GM12878 (cell line): ENCODE data around the gene RANBP1. TPM values are rescaled to one million over a fixed set of nuclear protein-coding genes. Genes with fewer than 3 reads are reported as not detected.

ENCODE experiments used
- ATAC-seq: fragments of 200-7000 bp; cut with Tn5 transposase; 3 replicates; pipeline ENCODE4 v1.9.1; 2020; ENCODE audit warnings: mild to moderate bottlenecking, moderate library complexity
- BruUV-seq: library from RNA; stranded (reverse); fragments of 400-500 nt; replicated peaks from 2 replicates; lab custom pipeline; 2021; lab: Mats Ljungman, UMichigan
- CTCF ChIA-PET: fragments of 300-600 bp; sonication (Branson Sonifier 250); formaldehyde crosslinking; extraction: SDS; loops from one replicate; lab custom pipeline; 2021; ENCODE audit warnings: inconsistent platforms; lab: Yijun Ruan, JAX
- POLR2A ChIA-PET: fragments of 350-600 bp; formaldehyde crosslinking; extraction: SDS; loops from one replicate; lab custom pipeline; 2021; ENCODE audit warnings: inconsistent platforms; lab: Charles Lee
- RAD21 ChIA-PET: fragments of 300-600 bp; sonication (Branson Sonifier 250); formaldehyde crosslinking; loops from one replicate; lab custom pipeline; 2023; ENCODE audit warnings: antibody characterized with exemption; ENCODE audit not compliant: unreplicated experiment; lab: Charles Lee
- SMC1A ChIA-PET: fragments of 300-600 bp; sonication (Branson Sonifier 250); formaldehyde crosslinking; loops from one replicate; lab custom pipeline; 2023; ENCODE audit not compliant: unreplicated experiment, uncharacterized antibody; lab: Charles Lee
- DNase-seq: peaks from one replicate; pipeline ENCODE4 v3.0.0-alpha.2; 2011; ENCODE audit warnings: low read depth, low spot score
- FAIRE-seq: peaks from 3 replicates; lab custom pipeline; 2011; peaks lifted over from hg19 to GRCh38; lab: Jason Lieb, UNC
- H2AFZ ChIP-seq: 2 replicates; pipeline ENCODE4 v1.6.0; 2011; ENCODE audit warnings: low read depth, low read length, control low read depth; ENCODE audit not compliant: control insufficient read depth
- H3K27ac ChIP-seq: 2 replicates; pipeline ENCODE4 v1.5.1; 2011; ENCODE audit warnings: control low read depth; ENCODE audit not compliant: control insufficient read depth, insufficient read depth
- H3K27me3 ChIP-seq, 2 experiments: replicated peaks in 1 of 2; 2 replicates each; pipeline versions ENCODE4 v1.6.0 to v1.6.1; 2011; ENCODE audit warnings: low read length in 1 of 2; ENCODE audit not compliant: control insufficient read depth in 2 of 2, insufficient read depth in 2 of 2
- H3K36me3 ChIP-seq, 2 experiments: 2 replicates each; pipeline ENCODE4 v1.5.1; 2011; ENCODE audit warnings: low read length in 1 of 2; ENCODE audit not compliant: control insufficient read depth in 2 of 2, insufficient read depth in 2 of 2
- H3K4me1 ChIP-seq: 2 replicates; pipeline ENCODE4 v1.6.1; 2011; ENCODE audit warnings: mild to moderate bottlenecking, low read length, moderate library complexity, mixed read lengths; ENCODE audit not compliant: control insufficient read depth, insufficient read depth
- H3K4me2 ChIP-seq: 2 replicates; pipeline ENCODE4 v1.6.0; 2011; ENCODE audit warnings: control low read depth; ENCODE audit not compliant: control insufficient read depth, insufficient read depth
- H3K4me3 ChIP-seq: fragments of 200-600 bp; sonication (generic); 2 replicates; pipeline ENCODE4 v1.5.1; 2016
- H3K79me2 ChIP-seq: 2 replicates; pipeline ENCODE4 v1.6.0; 2011; ENCODE audit warnings: low read length; ENCODE audit not compliant: control insufficient read depth, insufficient read depth
- H3K9ac ChIP-seq: 2 replicates; pipeline ENCODE4 v1.8.0; 2011; ENCODE audit warnings: low read length, control low read depth, mixed read lengths; ENCODE audit not compliant: control insufficient read depth, insufficient read depth
- H3K9me3 ChIP-seq: replicated peaks from 3 replicates; pipeline ENCODE4 v1.5.1; 2011; ENCODE audit warnings: mild to moderate bottlenecking, low read length; ENCODE audit not compliant: control insufficient read depth, insufficient read depth
- H4K20me1 ChIP-seq: 2 replicates; pipeline ENCODE4 v1.6.0; 2011; ENCODE audit not compliant: control insufficient read depth, insufficient read depth
- BCL11A ChIP-seq: IDR thresholded peaks from 2 replicates; pipeline ENCODE4 v1.6.1; 2011; ENCODE audit warnings: low read depth, low read length
- FOS ChIP-seq: IDR thresholded peaks from 3 replicates; pipeline ENCODE4 v1.6.1; 2011; ENCODE audit warnings: borderline replicate concordance; ENCODE audit not compliant: insufficient read length; ENCODE audit errors: extremely low read depth
- HCFC1 ChIP-seq: fragments of 150-350 bp; IDR thresholded peaks from 2 replicates; pipeline ENCODE4 v1.6.1; 2014; ENCODE audit warnings: low read length
- MAX ChIP-seq: IDR thresholded peaks from 2 replicates; pipeline ENCODE4 v1.6.1; 2012; ENCODE audit warnings: low read depth, low read length, improper control_type of control experiment
- MTA2 ChIP-seq: fragments of 450-650 bp; IDR thresholded peaks from 2 replicates; pipeline ENCODE4 v1.6.1; 2016; ENCODE audit warnings: low read depth, mild to moderate bottlenecking, moderate library complexity
- MYB ChIP-seq: fragments of 150-350 bp; IDR thresholded peaks from 2 replicates; pipeline ENCODE4 v1.6.1; 2014; ENCODE audit warnings: mild to moderate bottlenecking, low read depth, low read length, borderline replicate concordance
- MYC ChIP-seq: IDR thresholded peaks from 2 replicates; pipeline ENCODE4 v1.6.1; 2011; ENCODE audit warnings: mild to moderate bottlenecking, low read length, moderate library complexity, inconsistent platforms; ENCODE audit not compliant: insufficient read depth, insufficient replicate concordance, insufficient read length, severe bottlenecking
- NR2F1 ChIP-seq: fragments of 450-650 bp; conservative IDR thresholded peaks from 2 replicates; pipeline ENCODE4 v1.6.1; 2017; ENCODE audit warnings: mild to moderate bottlenecking
- POLR2A ChIP-seq: IDR thresholded peaks from 2 replicates; pipeline ENCODE4 v1.6.1; 2011; ENCODE audit warnings: low read depth, mild to moderate bottlenecking, low read length
- POLR2AphosphoS2 ChIP-seq: IDR thresholded peaks from 2 replicates; pipeline ENCODE4 v1.6.1; 2011; ENCODE audit warnings: low read depth, mild to moderate bottlenecking, low read length, improper control_type of control experiment, moderate library complexity
- REST ChIP-seq: IDR thresholded peaks from 2 replicates; pipeline ENCODE4 v1.6.1; 2012; ENCODE audit warnings: mild to moderate bottlenecking, low read depth, low read length
- WGBS: methylation state at CpG from one replicate; pipeline ENCODE4 v1.1.6; 2016; ENCODE audit warnings: low lambda C conversion rate; ENCODE audit not compliant: insufficient replicate concordance, insufficient coverage; ENCODE audit errors: missing lambda C conversion rate; 5-methylcytosine and 5-hydroxymethylcytosine counted together
- in situ Hi-C: fragments of 300-500 bp; cut with MboI; formaldehyde crosslinking; loops from 9 replicates; pipeline ENCODE4 v1.14.3; 2018; ENCODE audit warnings: mixed read lengths
- intact Hi-C: fragments of 100-400 bp; cut with micrococcal nuclease; formaldehyde crosslinking; loops from one replicate; pipeline ENCODE4 v1.14.2; 2022; ENCODE audit not compliant: unreplicated experiment
- polyA plus RNA-seq, 11 experiments: library from polyadenylated mRNA; depleted of rRNA in 4 of 11; unstranded in 6 of 11; stranded (reverse) in 5 of 11; fragments of >200 nt; fragmentation: Nextera tagmentation in 4 of 11; fragmentation: Illumina TruSeq in 1 of 11; extraction: Ambion mirVana in 4 of 11; extraction: Trizol in 1 of 11; gene quantifications; 1 replicate in 1 of 11; 2 replicates in 10 of 11; pipeline versions ENCODE4 v1.2.1 to v1.2.3, GENCODE V29; 2011 to 2016; ENCODE audit warnings: inconsistent platforms in 2 of 11, missing spikeins in 2 of 11, low read depth in 1 of 11
- total RNA-seq, 4 experiments: library from RNA; depleted of rRNA in 3 of 4; stranded (reverse); fragments of >200 nt in 3 of 4; fragmentation: Illumina TruSeq in 1 of 4; extraction: Trizol in 1 of 4; gene quantifications; 2 replicates each; pipeline versions ENCODE4 v1.2.1 to v1.2.3, GENCODE V29; 2013 to 2021

RANBP1 gene
- total and polyA plus RNA-seq, 10 of the 15 experiments (the other 5 are each of a cell fraction or from before 2014, with no cell fraction given): 55.3 to 808 (median 394) TPM

- intact Hi-C loops (no loop called here), in situ Hi-C loops (no loop called here)
- H3K27me3 ChIP-seq: no peaks in the 10 kb centered on the region
- no peak overlapping the region for H3K27ac ChIP-seq
- RAD21 ChIA-PET: no interaction called here
- peaks cover 20 to 31% of the 10 kb centered on the region in 2 experiments; a peak in 3 of 4 replicates for H3K36me3 ChIP-seq
- no peak overlapping the region for H3K9ac ChIP-seq
- no peak overlapping the region for H3K4me2 ChIP-seq
- SMC1A ChIA-PET: no interaction called here
- FAIRE-seq: no peak
- BruUV-seq: no TSS peak
- H2AFZ ChIP-seq: no peak overlapping the region
- CTCF ChIA-PET: no interaction called here
- WGBS: 90% methylated on average over 17 of the region's 17 CpGs
- peaks cover 11% of the 10 kb centered on the region for H3K4me1 ChIP-seq
- DNase-seq: no peak
- H3K79me2 ChIP-seq: peaks cover 11% of the 10 kb centered on the region
- POLR2A ChIA-PET: interaction anchor here (0.5 to 1.8 kb wide), 2 partner anchors 8 to 49 kb away, joined by 4 read pairs; no protein-coding TSS in a partner anchor
- no peaks in the 10 kb centered on the region for H3K9me3 ChIP-seq
- TF ChIP-seq BCL11A: no peak
- no peak for TF ChIP-seq NR2F1
- peak; percentile 43; the same call in 1 of the 2 replicates for TF ChIP-seq POLR2AphosphoS2
- no peak for TF ChIP-seq FOS
- no peak for TF ChIP-seq MTA2
- TF ChIP-seq MYC: no peak
- no peak for TF ChIP-seq MAX
- peak; percentile 64 for TF ChIP-seq POLR2A
- no peak for TF ChIP-seq REST
- TF ChIP-seq MYB: no peak
- no peak for TF ChIP-seq HCFC1
- no peak for ATAC-seq
- H4K20me1 ChIP-seq: no peaks in the 10 kb centered on the region
- no peak overlapping the region for H3K4me3 ChIP-seq
Observed at GRCh38 chr22:20127869-20128618, 12.1 kb downstream of the RANBP1 start.
